ENCODE measurements around the gene KLHL29. TPM values are rescaled to one million over a fixed set of nuclear protein-coding genes. Genes with fewer than 3 reads are reported as not detected.
A peak's percentile ranks its signal among the peaks of the same experiment; 100 is the strongest.

KLHL29 gene
- total and polyA plus RNA-seq, 5 donors, result 1.7 to 4.0 (median 2.0) TPM

- no peak overlapping the region for H3K27ac ChIP-seq (ENCODE audit: low read length)
- no peak overlapping the region for H3K4me3 ChIP-seq (ENCODE audit: low read length)
- WGBS, result 77% methylated on average over 2 of the region's 2 CpGs
- intact Hi-C loops (cut with DNase I), result no loop called here
- H3K27me3 ChIP-seq (ENCODE audit: control insufficient read depth, insufficient read depth), result no peaks in the 10 kb centered on the region
- no peaks in the 10 kb centered on the region for H3K4me1 ChIP-seq (ENCODE audit: control insufficient read depth, insufficient read depth, low read length)
- H3K9me3 ChIP-seq (ENCODE audit: control insufficient read depth, low read length), result no peaks in the 10 kb centered on the region
- DNase-seq (no peak), ATAC-seq (no peak)
Observed at GRCh38 chr2:23534771-23535170, 149.8 kb downstream of the KLHL29 start.

- Histone ChIP-seq H3K9me3 (ENCODE audit: control insufficient read depth, low read length) (no peaks in the 10 kb centered on the region), H3K27ac (ENCODE audit: low read length) (no peak overlapping the region), H3K4me1 (ENCODE audit: control insufficient read depth, insufficient read depth, low read length) (peaks cover 3% of the 10 kb centered on the region), H3K4me3 (ENCODE audit: low read length) (no peak overlapping the region), H3K27me3 (ENCODE audit: control insufficient read depth, insufficient read depth) (no peaks in the 10 kb centered on the region)
- WGBS, result 91% methylated on average over 13 of the region's 13 CpGs
- ATAC-seq (no peak), DNase-seq (peak in 1 of 3 donors; percentile 42)
- intact Hi-C loops (cut with DNase I), result no loop called here
Observed at GRCh38 chr2:23536326-23536725, 151.3 kb downstream of the KLHL29 start.

- peak in 1 of 3 donors; percentile 5 for DNase-seq
- no peaks in the 10 kb centered on the region for H3K27me3 ChIP-seq (ENCODE audit: control insufficient read depth, insufficient read depth)
- no peak overlapping the region for H3K27ac ChIP-seq (ENCODE audit: low read length)
- WGBS, result 87% methylated on average over 5 of the region's 5 CpGs
- intact Hi-C loops (cut with DNase I), result no loop called here
- peaks cover 4% of the 10 kb centered on the region for H3K4me1 ChIP-seq (ENCODE audit: control insufficient read depth, insufficient read depth, low read length)
- ATAC-seq, result no peak
- H3K4me3 ChIP-seq (ENCODE audit: low read length), result no peak overlapping the region
- H3K9me3 ChIP-seq (ENCODE audit: control insufficient read depth, low read length), result no peaks in the 10 kb centered on the region
Observed at GRCh38 chr2:23537991-23538390, 153.0 kb downstream of the KLHL29 start.

GRCh38 chr2:23538566-23538965, 153.6 kb downstream of the KLHL29 start:
- Histone ChIP-seq H3K9me3 (ENCODE audit: control insufficient read depth, low read length) (no peaks in the 10 kb centered on the region), H3K4me1 (ENCODE audit: control insufficient read depth, insufficient read depth, low read length) (peaks cover 4% of the 10 kb centered on the region), H3K27ac (ENCODE audit: low read length) (no peak overlapping the region), H3K4me3 (ENCODE audit: low read length) (no peak overlapping the region), H3K27me3 (ENCODE audit: control insufficient read depth, insufficient read depth) (no peaks in the 10 kb centered on the region)
- DNase-seq (no peak), ATAC-seq (no peak)
- intact Hi-C loops (cut with DNase I), result no loop called here
- WGBS, result 95% methylated on average over 2 of the region's 2 CpGs

- Histone ChIP-seq H3K27me3 (ENCODE audit: control insufficient read depth, insufficient read depth) (no peaks in the 10 kb centered on the region), H3K4me3 (ENCODE audit: low read length) (no peak overlapping the region), H3K9me3 (ENCODE audit: control insufficient read depth, low read length) (no peaks in the 10 kb centered on the region), H3K27ac (ENCODE audit: low read length) (no peak overlapping the region), H3K4me1 (ENCODE audit: control insufficient read depth, insufficient read depth, low read length) (peaks cover 4% of the 10 kb centered on the region)
- DNase-seq (peak in 1 of 3 donors; percentile 1), ATAC-seq (no peak)
- WGBS, result 75% methylated on average over 8 of the region's 8 CpGs
- intact Hi-C loops (cut with DNase I), result no loop called here
Observed at GRCh38 chr2:23540804-23541360, 155.9 kb downstream of the KLHL29 start.

- H3K27ac ChIP-seq (ENCODE audit: low read length), result peak overlapping the region; percentile 31
- no peaks in the 10 kb centered on the region for H3K27me3 ChIP-seq (ENCODE audit: control insufficient read depth, insufficient read depth)
- intact Hi-C loops (cut with DNase I), result no loop called here
- H3K4me3 ChIP-seq (ENCODE audit: low read length), result no peak overlapping the region
- no peaks in the 10 kb centered on the region for H3K9me3 ChIP-seq (ENCODE audit: control insufficient read depth, low read length)
- WGBS, result 65% methylated on average over 7 of the region's 7 CpGs
- peaks cover 4% of the 10 kb centered on the region for H3K4me1 ChIP-seq (ENCODE audit: control insufficient read depth, insufficient read depth, low read length)
- peak in 1 of 3 donors; percentile 74 for DNase-seq
- peak; percentile 63 to 74 for ATAC-seq
Observed at GRCh38 chr2:23541503-23542229, 156.7 kb downstream of the KLHL29 start.

GRCh38 chr2:23542230-23542789, 157.3 kb downstream of the KLHL29 start:
- H3K27ac ChIP-seq (ENCODE audit: low read length), result no peak overlapping the region
- intact Hi-C loops (cut with DNase I), result no loop called here
- peak in 1 of 3 donors; percentile 36 for DNase-seq
- 64% methylated on average over 6 of the region's 6 CpGs for WGBS
- H3K27me3 ChIP-seq (ENCODE audit: control insufficient read depth, insufficient read depth), result no peaks in the 10 kb centered on the region
- peaks cover 4% of the 10 kb centered on the region for H3K4me1 ChIP-seq (ENCODE audit: control insufficient read depth, insufficient read depth, low read length)
- no peak overlapping the region for H3K4me3 ChIP-seq (ENCODE audit: low read length)
- no peaks in the 10 kb centered on the region for H3K9me3 ChIP-seq (ENCODE audit: control insufficient read depth, low read length)
- ATAC-seq, result no peak

- H3K4me1 ChIP-seq (ENCODE audit: control insufficient read depth, insufficient read depth, low read length), result peaks cover 4% of the 10 kb centered on the region
- H3K27ac ChIP-seq (ENCODE audit: low read length), result no peak overlapping the region
- ATAC-seq (no peak), DNase-seq (no peak)
- no peaks in the 10 kb centered on the region for H3K9me3 ChIP-seq (ENCODE audit: control insufficient read depth, low read length)
- no peak overlapping the region for H3K4me3 ChIP-seq (ENCODE audit: low read length)
- H3K27me3 ChIP-seq (ENCODE audit: control insufficient read depth, insufficient read depth), result no peaks in the 10 kb centered on the region
- WGBS, result 89% methylated on average over 10 of the region's 10 CpGs
- intact Hi-C loops (cut with DNase I), result no loop called here
Observed at GRCh38 chr2:23543302-23543701, 158.3 kb downstream of the KLHL29 start.

- no peak overlapping the region for H3K4me3 ChIP-seq (ENCODE audit: low read length)
- H3K4me1 ChIP-seq (ENCODE audit: control insufficient read depth, insufficient read depth, low read length), result peaks cover 4% of the 10 kb centered on the region
- no peaks in the 10 kb centered on the region for H3K27me3 ChIP-seq (ENCODE audit: control insufficient read depth, insufficient read depth)
- H3K27ac ChIP-seq (ENCODE audit: low read length), result no peak overlapping the region
- peak in 1 of 3 donors; percentile 10 for DNase-seq
- WGBS, result 89% methylated on average over 9 of the region's 9 CpGs
- no peaks in the 10 kb centered on the region for H3K9me3 ChIP-seq (ENCODE audit: control insufficient read depth, low read length)
- intact Hi-C loops (cut with DNase I), result no loop called here
- no peak for ATAC-seq
Observed at GRCh38 chr2:23543728-23544127, 158.7 kb downstream of the KLHL29 start.

GRCh38 chr2:23544589-23545295, 159.8 kb downstream of the KLHL29 start:
- WGBS, result 77% methylated on average over 10 of the region's 10 CpGs
- Histone ChIP-seq H3K9me3 (ENCODE audit: control insufficient read depth, low read length) (no peaks in the 10 kb centered on the region), H3K4me1 (ENCODE audit: control insufficient read depth, insufficient read depth, low read length) (peaks cover 7% of the 10 kb centered on the region), H3K27ac (ENCODE audit: low read length) (no peak overlapping the region), H3K27me3 (ENCODE audit: control insufficient read depth, insufficient read depth) (no peaks in the 10 kb centered on the region), H3K4me3 (ENCODE audit: low read length) (no peak overlapping the region)
- intact Hi-C loops (cut with DNase I), result no loop called here
- DNase-seq (peak in 1 of 3 donors; percentile 16), ATAC-seq (no peak)

- WGBS, result 68% methylated on average over 11 of the region's 11 CpGs
- peak in 1 of 2 donors; percentile 9 for ATAC-seq
- H3K9me3 ChIP-seq (ENCODE audit: control insufficient read depth, low read length), result no peaks in the 10 kb centered on the region
- H3K27me3 ChIP-seq (ENCODE audit: control insufficient read depth, insufficient read depth), result no peaks in the 10 kb centered on the region
- no peak overlapping the region for H3K4me3 ChIP-seq (ENCODE audit: low read length)
- H3K27ac ChIP-seq (ENCODE audit: low read length), result no peak overlapping the region
- intact Hi-C loops (cut with DNase I), result no loop called here
- peak in 1 of 3 donors; percentile 33 for DNase-seq
- H3K4me1 ChIP-seq (ENCODE audit: control insufficient read depth, insufficient read depth, low read length), result peaks cover 9% of the 10 kb centered on the region
Observed at GRCh38 chr2:23545396-23545795, 160.4 kb downstream of the KLHL29 start.
